ENCODE results near the gene BCKDHB. TPM values are rescaled to one million over a fixed set of nuclear protein-coding genes. Genes with fewer than 3 reads are reported as not detected.
A peak's percentile ranks its signal among the peaks of the same experiment; 100 is the strongest.
"Not testable (repeated sequence)": the region's sequence is repeated elsewhere in the genome, so short reads cannot be mapped to it uniquely, and the experiment has no call there.

The BCKDHB gene
- total RNA-seq, 1 experiment from 2014 or later, result 14.2 TPM

GRCh38 chr6:80205404-80205803 is 98.9 kb downstream of the BCKDHB start:
- no peak for DNase-seq (ENCODE audit: low spot score)

DNA sequence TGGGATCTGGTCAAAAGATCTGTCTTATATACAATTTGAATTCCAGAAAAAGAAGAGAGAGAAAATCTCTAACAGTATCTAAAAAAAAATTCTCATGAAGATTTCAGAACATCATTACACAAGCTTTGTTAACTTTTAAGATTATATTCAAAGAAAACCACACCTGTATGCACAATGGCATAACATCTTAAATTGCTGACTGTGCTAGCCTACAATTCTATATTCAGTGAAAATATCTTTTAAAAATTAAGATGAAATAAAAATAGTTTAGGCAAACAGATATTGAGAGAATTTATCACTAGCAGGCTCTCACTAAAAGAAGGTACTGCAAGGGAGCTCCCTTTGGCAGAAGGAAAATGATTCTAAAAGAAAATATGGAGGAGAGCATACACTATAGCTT is 100.3 kb downstream of the BCKDHB start:
- no peak for DNase-seq (ENCODE audit: low spot score)

- no peak for DNase-seq (ENCODE audit: low spot score)
These were observed 103.0 kb downstream of the BCKDHB start for GRCh38 chr6:80209430-80209829.

GRCh38 chr6:80210618-80211017 is 104.1 kb downstream of the BCKDHB start:
- DNase-seq (ENCODE audit: low spot score), result no peak

- no peak for DNase-seq (ENCODE audit: low spot score)
These were observed 104.8 kb downstream of the BCKDHB start for GRCh38 chr6:80211286-80211685.

GRCh38 chr6:80211890-80212289 is 105.4 kb downstream of the BCKDHB start:
- DNase-seq (ENCODE audit: low spot score), result not testable (repeated sequence)

DNA sequence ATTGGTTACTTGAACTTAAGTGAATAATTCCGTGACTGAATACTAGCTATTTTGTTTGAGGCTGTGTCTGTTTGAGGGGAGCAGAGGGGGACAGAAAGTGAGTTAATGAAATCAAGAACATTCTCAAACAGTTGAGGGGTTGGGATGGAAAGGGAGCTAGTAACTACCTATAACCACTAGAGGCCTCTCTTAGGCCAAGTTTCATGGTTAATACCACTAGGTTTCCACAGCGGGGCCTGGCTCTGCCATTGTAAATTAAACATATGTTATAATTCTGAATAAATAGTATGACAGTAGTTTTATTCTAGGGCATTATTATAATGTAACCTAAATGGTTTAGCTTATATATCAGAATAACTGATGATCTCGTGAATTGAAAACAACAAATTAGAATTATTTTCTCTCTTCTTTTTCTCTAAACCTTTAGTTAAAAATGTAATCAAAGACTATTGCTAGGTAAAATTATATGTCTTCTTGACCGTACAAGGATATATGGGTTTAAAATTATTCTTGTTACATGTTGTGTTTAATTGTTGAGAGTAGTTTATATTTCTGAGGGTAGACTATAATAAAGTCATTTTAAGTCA is 108.1 kb downstream of the BCKDHB start:
- peak; percentile 50 for DNase-seq (ENCODE audit: low spot score)

GRCh38 chr6:80215063-80215462 is 108.6 kb downstream of the BCKDHB start:
- no peak for DNase-seq (ENCODE audit: low spot score)

DNA sequence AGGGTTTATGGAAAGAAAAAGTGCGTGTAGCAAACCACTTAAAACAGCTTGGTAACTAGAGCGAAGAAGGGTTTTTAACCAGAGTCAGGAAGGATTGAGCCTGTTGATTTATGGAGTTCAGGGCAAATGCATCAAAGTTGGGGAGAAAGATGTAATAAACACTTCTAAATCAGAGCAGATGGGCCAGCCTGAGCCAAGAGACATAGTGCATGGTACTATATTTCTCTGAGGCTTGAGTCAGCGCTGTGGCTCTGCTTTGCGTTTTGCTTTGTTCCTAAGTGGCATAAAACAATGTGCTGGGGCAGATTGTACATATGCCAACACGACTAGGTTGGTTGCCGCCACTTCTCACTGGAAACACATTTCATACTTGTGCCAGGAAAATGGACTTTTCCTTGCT is 111.3 kb downstream of the BCKDHB start:
- no peak for DNase-seq (ENCODE audit: low spot score)

DNA sequence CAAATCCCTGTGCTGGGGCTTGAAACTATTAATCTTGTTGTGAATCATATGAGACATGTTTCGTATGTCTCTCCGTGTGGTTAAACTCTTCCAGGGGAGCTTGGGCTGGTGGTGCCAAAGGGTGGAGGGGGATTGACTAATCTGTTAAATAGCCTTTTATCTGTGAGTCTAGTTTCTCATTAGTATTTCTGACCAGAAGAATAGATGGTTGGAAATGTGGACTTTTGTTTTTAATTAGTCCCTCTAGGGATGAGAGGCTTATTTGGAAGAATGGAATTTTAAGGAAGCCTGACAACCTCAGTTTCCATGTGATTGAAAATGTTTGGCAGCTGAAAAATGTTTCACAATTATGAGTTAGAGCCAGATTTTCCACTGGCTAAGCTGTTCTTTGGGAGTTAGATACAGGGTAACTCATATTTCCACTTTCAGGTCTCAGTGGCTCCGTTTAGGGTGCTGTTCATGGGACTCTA is 117.3 kb downstream of the BCKDHB start:
- no peak for DNase-seq (ENCODE audit: low spot score)

DNA sequence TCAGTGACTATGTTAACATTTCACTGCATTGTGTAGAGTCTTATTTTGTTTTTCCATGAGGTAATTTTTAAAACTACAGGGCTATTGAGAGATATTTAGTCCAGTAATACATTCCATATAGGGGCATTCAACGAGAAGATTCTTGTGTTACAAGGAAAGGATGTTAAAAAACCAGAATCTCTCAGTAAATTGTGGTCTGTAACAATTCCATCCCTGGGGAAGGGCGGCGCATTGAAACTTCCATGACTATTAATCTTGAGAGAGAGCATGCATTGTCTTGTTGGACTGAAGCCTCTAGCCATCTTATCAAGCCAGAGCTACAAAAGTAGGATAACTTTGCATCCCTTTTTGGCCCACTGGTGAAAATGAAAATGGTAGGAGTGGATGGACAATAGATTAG is 119.7 kb downstream of the BCKDHB start:
- no peak for DNase-seq (ENCODE audit: low spot score)

GRCh38 chr6:80226699-80227098 is 120.2 kb downstream of the BCKDHB start:
- no peak for DNase-seq (ENCODE audit: low spot score)

- no peak for DNase-seq (ENCODE audit: low spot score)
These were observed 121.2 kb downstream of the BCKDHB start for GRCh38 chr6:80227545-80228105.

DNA sequence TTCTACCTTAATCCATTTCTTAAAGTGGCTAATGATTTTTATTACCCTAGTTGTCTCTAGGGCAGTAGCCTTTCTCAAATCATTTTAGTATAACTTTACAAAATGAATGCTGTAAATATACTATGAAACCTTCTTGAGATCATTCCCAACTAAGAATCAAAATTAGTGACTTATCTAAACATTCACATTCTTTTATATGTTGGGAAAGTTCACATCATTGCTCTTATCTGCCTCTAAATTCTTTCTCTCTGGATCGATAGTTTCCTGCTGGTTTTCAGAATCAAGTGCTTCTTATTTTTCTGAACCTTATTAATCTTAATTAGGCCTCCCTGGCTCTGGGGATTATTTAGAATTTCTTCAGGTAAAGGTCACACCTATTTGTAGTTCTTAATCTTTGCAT is 126.8 kb downstream of the BCKDHB start:
- DNase-seq (ENCODE audit: low spot score), result no peak

GRCh38 chr6:80233958-80234357 is 127.5 kb downstream of the BCKDHB start:
- no peak for DNase-seq (ENCODE audit: low spot score)

GRCh38 chr6:80234401-80234800 is 127.9 kb downstream of the BCKDHB start:
- no peak for DNase-seq (ENCODE audit: low spot score)

DNA sequence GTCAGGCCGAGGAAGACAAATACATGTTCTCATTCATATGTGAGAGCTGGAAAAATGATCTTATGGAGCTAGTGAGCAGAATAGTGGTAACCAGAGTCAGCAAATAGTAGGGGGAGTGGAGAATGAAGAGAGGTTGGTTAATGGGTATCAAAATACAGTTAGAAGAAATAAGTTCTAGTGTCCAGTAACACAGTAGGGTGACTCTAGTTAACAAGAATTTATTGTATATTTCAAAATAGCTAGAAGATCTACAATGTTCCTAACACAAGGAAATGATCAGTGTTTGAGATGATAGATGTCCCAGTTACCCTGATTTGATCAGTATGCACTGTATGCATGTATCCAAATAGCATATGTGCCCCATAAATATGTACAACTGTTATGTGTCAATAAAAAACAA is 128.4 kb downstream of the BCKDHB start:
- no peak for DNase-seq (ENCODE audit: low spot score)

DNA sequence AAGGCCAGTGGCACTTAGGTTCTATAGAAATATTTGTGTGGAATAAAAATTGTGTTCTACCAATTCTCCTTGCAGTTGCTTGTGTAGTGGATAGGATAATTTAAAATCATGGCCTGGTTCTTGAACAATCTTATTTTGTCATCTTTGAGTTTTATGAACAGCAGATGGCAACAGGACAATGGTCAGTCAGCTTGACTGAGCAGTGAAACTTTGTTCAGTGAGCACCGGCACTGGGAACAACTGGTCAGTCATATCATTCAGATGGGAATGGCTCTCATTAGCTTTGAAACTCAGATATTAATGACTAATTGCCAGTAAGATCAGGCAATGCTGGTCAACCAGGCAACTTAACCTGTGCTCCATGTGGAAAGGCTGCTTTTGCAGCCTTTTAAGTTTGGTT is 129.2 kb downstream of the BCKDHB start:
- DNase-seq (ENCODE audit: low spot score), result no peak

DNA sequence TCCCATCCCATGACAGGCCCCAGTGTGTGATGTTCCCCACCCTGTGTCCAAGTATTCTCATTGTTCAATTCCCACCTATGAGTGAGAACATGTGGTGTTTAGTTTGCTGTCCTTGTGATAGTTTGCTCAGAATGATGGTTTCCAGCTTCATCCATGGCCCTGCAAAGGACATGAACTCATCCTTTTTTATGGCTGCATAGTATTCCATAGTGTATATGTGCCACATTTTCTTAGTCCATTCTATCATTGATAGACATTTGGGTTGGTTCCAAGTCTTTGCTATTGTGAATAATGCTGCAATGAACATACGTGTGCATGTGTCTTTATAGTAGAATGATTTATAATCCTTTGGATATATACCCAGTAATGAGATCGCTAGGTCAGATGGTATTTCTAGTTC is 132.3 kb downstream of the BCKDHB start:
- not testable (repeated sequence) for DNase-seq (ENCODE audit: low spot score)

GRCh38 chr6:80245043-80245442 is 138.6 kb downstream of the BCKDHB start:
- no peak for DNase-seq (ENCODE audit: low spot score)

GRCh38 chr6:80249897-80250296 is 143.4 kb downstream of the BCKDHB start:
- DNase-seq (ENCODE audit: low spot score), result no peak

DNA sequence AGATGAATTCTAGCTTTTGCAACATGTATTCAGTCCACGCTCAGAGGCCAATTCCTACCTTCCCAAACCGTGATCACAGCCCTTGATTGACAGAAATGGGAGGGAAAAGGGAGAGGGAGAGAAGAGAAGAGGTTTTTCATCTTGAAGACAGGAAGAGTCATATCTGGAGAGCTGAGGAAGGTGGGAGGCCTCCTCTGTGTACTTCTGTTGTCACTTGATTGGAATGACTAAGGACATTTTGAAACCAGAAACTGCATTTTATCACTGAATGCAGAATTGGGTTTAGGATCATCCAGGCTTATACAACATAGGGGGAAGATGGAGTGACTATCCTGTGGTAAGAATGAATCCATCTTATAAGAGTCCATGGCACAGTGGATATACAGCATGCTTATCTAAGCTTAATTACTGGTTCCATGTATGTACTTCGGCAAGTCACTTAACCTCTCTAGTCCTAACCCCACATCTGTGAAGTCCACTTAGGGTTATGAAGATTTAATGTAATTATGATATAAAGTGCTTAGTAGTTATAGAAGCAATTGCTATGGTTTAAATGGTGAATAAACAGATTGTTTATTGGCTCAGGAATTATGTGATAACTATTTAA is 144.0 kb downstream of the BCKDHB start:
- DNase-seq (ENCODE audit: low spot score), result no peak

DNA sequence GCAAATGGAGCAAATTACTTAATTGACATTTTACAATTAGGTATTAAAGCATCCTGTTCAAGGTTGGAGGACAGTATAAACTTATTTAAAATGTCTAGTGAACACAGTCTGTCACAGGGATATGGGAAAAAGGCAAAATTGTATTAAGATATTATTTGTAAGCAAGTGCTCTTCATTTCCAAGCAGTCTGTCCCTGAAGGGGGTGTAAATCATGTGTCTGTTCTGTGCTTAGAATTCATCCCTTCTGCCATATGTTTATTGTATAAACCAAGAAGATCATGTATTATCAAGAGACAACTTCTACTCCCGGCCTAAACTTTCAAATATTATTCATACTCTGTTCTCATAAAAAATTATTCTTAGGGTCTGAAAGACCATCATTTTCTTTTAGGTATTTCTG is 144.8 kb downstream of the BCKDHB start:
- DNase-seq (ENCODE audit: low spot score), result no peak

GRCh38 chr6:80254716-80255115 is 148.2 kb downstream of the BCKDHB start:
- no peak for DNase-seq (ENCODE audit: low spot score)
